H1 (cell line): ENCODE measurements around the gene B3GAT1. TPM values are rescaled to one million over a fixed set of nuclear protein-coding genes. Genes with fewer than 3 reads are reported as not detected.

Experiments
- CBX5 ChIP-seq: fragments of 300-800, 300-1000 bp; sonication (generic); IDR thresholded peaks from 2 replicates; pipeline ENCODE4 v1.7.1; 2016; ENCODE audit warnings: antibody characterized with exemption, low read length, low read depth
- FOSL1 ChIP-seq: IDR thresholded peaks from 2 replicates; pipeline ENCODE4 v1.6.1; 2011; ENCODE audit warnings: mild to moderate bottlenecking, low read depth, low read length, moderate library complexity; ENCODE audit not compliant: insufficient read depth
- HDAC2 ChIP-seq, 2 experiments: fragments of 300-600 bp in 1 of 2; sonication (generic) in 1 of 2; IDR thresholded peaks; 2 replicates each; pipeline ENCODE4 v1.6.1; 2011 to 2012; ENCODE audit warnings: low read depth in 2 of 2, low read length in 2 of 2, mild to moderate bottlenecking in 2 of 2, moderate library complexity in 2 of 2, borderline replicate concordance in 1 of 2, inconsistent platforms in 1 of 2
- POU5F1 ChIP-seq: IDR thresholded peaks from 2 replicates; pipeline ENCODE4 v1.6.1; 2011; ENCODE audit warnings: low read depth, mild to moderate bottlenecking, low read length, moderate library complexity
- RAD21 ChIP-seq, 2 experiments: IDR thresholded peaks in 1 of 2; conservative IDR thresholded peaks in 1 of 2; 2 replicates each; pipeline ENCODE4 v1.6.1; 2011; ENCODE audit warnings: low read depth in 2 of 2, low read length in 2 of 2, improper control_type of control experiment in 1 of 2, inconsistent platforms in 1 of 2, mild to moderate bottlenecking in 1 of 2, moderate library complexity in 1 of 2
- RBBP5 ChIP-seq: IDR thresholded peaks from 2 replicates; pipeline ENCODE4 v1.7.1; 2012; ENCODE audit warnings: low read depth, mild to moderate bottlenecking, inconsistent platforms, low read length, moderate library complexity, borderline replicate concordance
- RNF2 ChIP-seq: fragments of 200-900, 300-1000 bp; sonication (generic); IDR thresholded peaks from 2 replicates; pipeline ENCODE4 v1.7.1; 2016; ENCODE audit warnings: borderline replicate concordance, low read depth, mild to moderate bottlenecking, antibody characterized with exemption, low read length; ENCODE audit not compliant: poor library complexity, severe bottlenecking; ENCODE audit errors: missing control alignments
- SIRT6 ChIP-seq: IDR thresholded peaks from one replicate; pipeline ENCODE4 v1.7.1; 2012; ENCODE audit warnings: low read length, inconsistent platforms
- SRF ChIP-seq: IDR thresholded peaks from 2 replicates; pipeline ENCODE4 v1.6.1; 2011; ENCODE audit warnings: mild to moderate bottlenecking, low read depth, low read length, moderate library complexity
- polyA plus RNA-seq, 7 experiments: library from polyadenylated mRNA; depleted of rRNA in 3 of 7; stranded (reverse) in 5 of 7; unstranded in 2 of 7; fragments of >200 nt in 5 of 7; fragments of 200-250 nt in 2 of 7; gene quantifications; 1 replicate in 5 of 7; 2 replicates in 1 of 7; 4 replicates in 1 of 7; pipeline versions ENCODE4 v1.2.1 to v1.2.3, GENCODE V29; 2011 to 2013; ENCODE audit warnings: missing spikeins in 2 of 7, mixed read lengths in 2 of 7
- total RNA-seq: library from RNA; stranded (reverse); fragmentation: NEBNext Ultra II Directional; extraction: Animal tissue kit (Norgen Biotek cat#: 25700); gene quantifications from 2 replicates; pipeline ENCODE4 v1.2.1, GENCODE V29; 2021

B3GAT1 gene
- total and polyA plus RNA-seq, 2 of the 8 experiments (the other 6 are each of a cell fraction or from before 2014, with no cell fraction given), result 19.7 to 32.4 TPM

DNA sequence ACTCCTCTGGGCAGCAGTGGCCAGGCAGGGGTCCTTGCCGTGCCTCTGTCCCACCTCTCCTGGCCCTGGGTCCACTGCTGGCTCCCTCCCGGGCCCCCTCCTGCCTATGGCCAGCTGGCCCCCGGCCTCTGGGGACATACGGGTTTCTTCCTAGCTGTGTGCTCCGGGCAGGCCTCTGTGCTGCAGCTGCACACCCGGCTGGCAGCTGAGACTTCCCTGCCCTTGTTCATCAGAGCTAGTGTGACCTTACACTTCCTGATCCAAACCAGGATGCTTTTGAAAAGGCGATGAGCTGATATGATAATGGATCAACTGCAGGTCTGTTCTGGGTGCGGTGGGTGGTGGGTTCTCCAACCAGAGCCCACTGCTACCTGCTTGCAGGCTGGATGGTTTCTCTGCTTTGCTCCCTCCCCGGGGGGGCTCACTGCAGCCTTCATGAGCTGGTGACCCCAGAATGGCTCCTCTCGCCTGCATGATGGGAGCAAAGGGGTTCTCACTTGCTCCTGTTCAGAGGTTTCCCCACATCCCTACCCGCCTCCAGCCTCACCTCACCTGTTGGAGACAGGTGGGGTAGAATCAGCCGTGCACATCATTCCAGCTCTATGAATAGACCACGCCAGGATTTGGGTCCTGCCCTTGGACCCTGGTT, 13.3 kb downstream of the B3GAT1 start (continued):
- TF ChIP-seq RNF2, result no peak
- TF ChIP-seq FOSL1, result no peak
- no peak for TF ChIP-seq SIRT6
- no peak for TF ChIP-seq CBX5
- no peak for TF ChIP-seq SRF
- TF ChIP-seq RBBP5, result no peak
- TF ChIP-seq RAD21 (IDR thresholded peaks at IDR 0.05 in 1 of 2, conservative IDR thresholded peaks at IDR 0.05 in 1 of 2; ENCODE audit: low read depth in 2 of 2, low read length in 2 of 2), result no peak
- no peak for TF ChIP-seq HDAC2 (IDR thresholded peaks at IDR 0.05; ENCODE audit: borderline replicate concordance in 1 of 2, low read depth in 2 of 2, low read length in 2 of 2)
- TF ChIP-seq POU5F1, result no peak
